IPS-18c (cell line): ENCODE measurements around the gene DDAH1.
"Not testable (repeated sequence)": the region's sequence is repeated elsewhere in the genome, so short reads cannot be mapped to it uniquely, and the experiment has no call there.

ENCODE experiments used
- H3K4me3 ChIP-seq: 2 replicates; pipeline ENCODE4 v1.7.0; 2013; ENCODE audit warnings: low read depth, mild to moderate bottlenecking, low read length, moderate library complexity; ENCODE audit not compliant: insufficient read depth
- H3K9me3 ChIP-seq: one replicate; pipeline ENCODE4 v1.6.1; 2013; ENCODE audit warnings: mild to moderate bottlenecking, low read length, moderate library complexity; ENCODE audit not compliant: control insufficient read depth, insufficient read depth

DDAH1 gene

GRCh38 chr1:85359874-85360721 is 104.9 kb downstream of the DDAH1 start:
- no peak overlapping the region for H3K4me3 ChIP-seq
- no peaks in the 10 kb centered on the region for H3K9me3 ChIP-seq

GRCh38 chr1:85358702-85359438 is 106.1 kb downstream of the DDAH1 start:
- Histone ChIP-seq H3K4me3 (no peak overlapping the region), H3K9me3 (no peaks in the 10 kb centered on the region)

- Histone ChIP-seq H3K9me3 (no peaks in the 10 kb centered on the region), H3K4me3 (no peak overlapping the region)
Measured at GRCh38 chr1:85357817-85358216, 107.1 kb downstream of the DDAH1 start.

- Histone ChIP-seq H3K4me3 (no peak overlapping the region), H3K9me3 (no peaks in the 10 kb centered on the region)
Measured at GRCh38 chr1:85356130-85356529, 108.8 kb downstream of the DDAH1 start.

- no peaks in the 10 kb centered on the region for H3K9me3 ChIP-seq
- H3K4me3 ChIP-seq: no peak overlapping the region
Measured at GRCh38 chr1:85352055-85352454, 112.9 kb downstream of the DDAH1 start.

GRCh38 chr1:85351202-85351828 is 113.6 kb downstream of the DDAH1 start:
- Histone ChIP-seq H3K9me3 (no peaks in the 10 kb centered on the region), H3K4me3 (no peak overlapping the region)

GRCh38 chr1:85349224-85349623 is 115.7 kb downstream of the DDAH1 start:
- Histone ChIP-seq H3K9me3 (no peaks in the 10 kb centered on the region), H3K4me3 (no peak overlapping the region)

GRCh38 chr1:85347908-85348307 is 117.1 kb downstream of the DDAH1 start:
- no peak overlapping the region for H3K4me3 ChIP-seq
- no peaks in the 10 kb centered on the region for H3K9me3 ChIP-seq

- H3K9me3 ChIP-seq, H3K4me3 ChIP-seq: not testable (repeated sequence)
Measured at GRCh38 chr1:85347275-85347674, 117.7 kb downstream of the DDAH1 start.

GRCh38 chr1:85344256-85344694 is 120.7 kb downstream of the DDAH1 start:
- H3K9me3 ChIP-seq: no peaks in the 10 kb centered on the region
- H3K4me3 ChIP-seq: no peak overlapping the region

GRCh38 chr1:85343612-85344255 is 121.2 kb downstream of the DDAH1 start:
- Histone ChIP-seq H3K9me3 (no peaks in the 10 kb centered on the region), H3K4me3 (no peak overlapping the region)

- Histone ChIP-seq H3K4me3 (no peak overlapping the region), H3K9me3 (no peaks in the 10 kb centered on the region)
Measured at GRCh38 chr1:85343213-85343611, 121.7 kb downstream of the DDAH1 start.

- Histone ChIP-seq H3K9me3 (no peaks in the 10 kb centered on the region), H3K4me3 (no peak overlapping the region)
Measured at GRCh38 chr1:85342207-85342606, 122.8 kb downstream of the DDAH1 start.

- Histone ChIP-seq H3K4me3 (no peak overlapping the region), H3K9me3 (no peaks in the 10 kb centered on the region)
Measured at GRCh38 chr1:85340427-85340826, 124.5 kb downstream of the DDAH1 start.

GRCh38 chr1:85339656-85340399 is 125.1 kb downstream of the DDAH1 start:
- H3K4me3 ChIP-seq: no peak overlapping the region
- no peaks in the 10 kb centered on the region for H3K9me3 ChIP-seq

- no peaks in the 10 kb centered on the region for H3K9me3 ChIP-seq
- H3K4me3 ChIP-seq: no peak overlapping the region
Measured at GRCh38 chr1:85339089-85339488, 125.9 kb downstream of the DDAH1 start.

- Histone ChIP-seq H3K4me3 (no peak overlapping the region), H3K9me3 (no peaks in the 10 kb centered on the region)
Measured at GRCh38 chr1:85334962-85335361, 130.0 kb downstream of the DDAH1 start.
